Retinal pigment epithelial cell (primary cell): ENCODE results near the gene PLTP.
A peak's percentile ranks its signal among the peaks of the same experiment; 100 is the strongest.

Source experiments
- DNase-seq: peaks from one replicate; pipeline ENCODE4 v3.0.0-alpha.2; 2010; ENCODE audit warnings: low read depth
- H3K4me3 ChIP-seq: 2 replicates; pipeline ENCODE4 v1.5.1; 2011; ENCODE audit warnings: mild to moderate bottlenecking, low read length, control low read depth, moderate library complexity
- TF ChIP-seq, protein P1 (sequence below): conservative IDR thresholded peaks from 2 replicates; pipeline ENCODE4 v1.5.1; 2011; ENCODE audit warnings: low read depth, low read length, control low read depth, inconsistent platforms

Gene PLTP

DNA sequence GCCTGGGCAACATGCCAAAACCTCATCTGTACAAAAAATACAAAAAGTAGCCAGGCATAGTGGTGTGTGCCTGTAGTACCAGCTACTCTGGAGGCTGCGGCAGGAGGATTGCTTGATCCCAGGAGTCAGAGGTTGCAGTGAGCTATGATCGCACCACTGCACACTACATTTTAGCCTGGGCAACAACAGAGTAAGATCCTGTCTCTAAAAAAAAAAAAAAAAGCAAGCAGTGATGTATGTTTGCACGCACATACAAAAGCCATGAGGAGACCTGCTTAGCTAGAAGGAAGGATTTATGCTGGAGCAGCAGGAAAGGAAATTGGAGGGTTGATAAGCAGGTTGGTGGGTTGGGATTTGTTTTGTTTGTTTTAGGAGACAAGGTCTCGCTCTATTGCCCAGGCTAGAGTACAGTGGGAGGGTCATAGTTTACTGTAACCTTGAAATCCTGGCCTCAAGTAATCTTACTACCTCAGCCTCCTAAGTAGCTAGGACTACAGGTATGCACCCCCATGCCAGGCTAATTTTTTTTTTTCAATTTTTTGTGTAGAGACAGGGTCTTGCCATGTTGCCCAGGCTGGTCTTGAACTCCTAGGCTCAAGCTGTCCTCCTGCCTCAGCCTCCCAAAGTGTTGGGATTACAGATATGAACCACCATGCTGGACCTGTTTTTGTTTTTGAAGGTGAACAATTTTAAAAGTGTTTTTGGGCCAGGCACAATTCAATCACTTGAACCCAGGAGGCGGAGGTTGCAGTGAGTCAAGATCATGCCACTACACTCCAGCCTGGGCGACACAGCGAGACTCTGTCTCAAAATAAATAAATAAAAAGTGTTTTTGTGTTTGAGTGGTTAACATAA, 50.5 kb downstream of the PLTP start:
- H3K4me3 ChIP-seq: no peak overlapping the region
- DNase-seq: no peak
- TF ChIP-seq, protein P1, sequence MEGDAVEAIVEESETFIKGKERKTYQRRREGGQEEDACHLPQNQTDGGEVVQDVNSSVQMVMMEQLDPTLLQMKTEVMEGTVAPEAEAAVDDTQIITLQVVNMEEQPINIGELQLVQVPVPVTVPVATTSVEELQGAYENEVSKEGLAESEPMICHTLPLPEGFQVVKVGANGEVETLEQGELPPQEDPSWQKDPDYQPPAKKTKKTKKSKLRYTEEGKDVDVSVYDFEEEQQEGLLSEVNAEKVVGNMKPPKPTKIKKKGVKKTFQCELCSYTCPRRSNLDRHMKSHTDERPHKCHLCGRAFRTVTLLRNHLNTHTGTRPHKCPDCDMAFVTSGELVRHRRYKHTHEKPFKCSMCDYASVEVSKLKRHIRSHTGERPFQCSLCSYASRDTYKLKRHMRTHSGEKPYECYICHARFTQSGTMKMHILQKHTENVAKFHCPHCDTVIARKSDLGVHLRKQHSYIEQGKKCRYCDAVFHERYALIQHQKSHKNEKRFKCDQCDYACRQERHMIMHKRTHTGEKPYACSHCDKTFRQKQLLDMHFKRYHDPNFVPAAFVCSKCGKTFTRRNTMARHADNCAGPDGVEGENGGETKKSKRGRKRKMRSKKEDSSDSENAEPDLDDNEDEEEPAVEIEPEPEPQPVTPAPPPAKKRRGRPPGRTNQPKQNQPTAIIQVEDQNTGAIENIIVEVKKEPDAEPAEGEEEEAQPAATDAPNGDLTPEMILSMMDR: no peak

DNA sequence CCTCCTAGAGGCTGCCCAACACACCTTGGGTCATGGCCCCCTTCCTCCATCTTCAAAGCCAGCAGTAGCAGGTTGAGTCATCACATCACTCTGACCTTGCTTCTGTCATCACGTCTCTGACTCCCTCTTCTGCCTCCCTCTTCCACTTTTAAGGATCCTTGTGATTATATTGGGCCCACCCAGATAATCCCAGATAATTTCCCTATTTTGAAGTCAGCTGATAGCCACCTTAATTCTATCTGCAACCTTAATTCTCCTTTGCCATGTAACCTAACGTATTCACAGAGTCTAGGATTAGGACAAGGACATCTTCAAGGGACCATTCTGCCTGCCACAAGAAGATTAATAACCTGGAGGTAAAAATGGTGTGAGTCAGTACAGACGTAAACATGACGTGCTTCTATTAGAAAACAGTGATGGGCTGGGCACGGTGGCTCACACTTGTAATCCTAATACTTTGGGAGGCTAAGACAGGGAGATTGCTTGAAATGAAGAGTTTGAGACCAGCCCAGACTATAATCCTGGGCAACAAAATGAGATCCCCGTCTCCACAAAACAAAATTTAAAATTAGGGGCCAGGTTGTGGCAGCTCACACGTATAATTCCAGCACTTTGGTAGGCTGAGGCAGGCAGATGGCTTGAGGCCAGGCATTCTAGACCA, 51.3 kb downstream of the PLTP start:
- DNase-seq: no peak
- no peak overlapping the region for H3K4me3 ChIP-seq
- TF ChIP-seq, protein P1: no peak

DNA sequence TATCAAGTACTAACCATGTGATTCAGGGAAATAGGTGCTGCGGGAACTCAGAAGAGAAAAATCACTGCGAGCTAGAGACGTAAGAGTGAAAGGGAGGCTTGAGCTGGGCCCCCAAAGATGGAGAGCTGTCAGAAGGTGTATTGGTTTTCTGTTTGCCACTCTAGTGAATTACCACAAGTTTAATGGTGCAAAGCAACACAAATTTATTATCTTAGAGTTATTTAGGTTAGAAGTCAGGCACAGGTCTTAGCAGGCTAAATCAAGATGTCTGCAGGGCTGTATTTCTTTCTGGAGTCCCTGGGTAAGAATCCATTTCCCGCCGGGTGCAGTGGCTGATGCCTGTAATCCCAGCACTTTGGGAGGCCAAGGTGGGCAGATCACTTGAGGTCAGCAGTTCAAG, 52.0 kb downstream of the PLTP start:
- TF ChIP-seq, protein P1: no peak
- no peak for DNase-seq
- H3K4me3 ChIP-seq: no peak overlapping the region

DNA sequence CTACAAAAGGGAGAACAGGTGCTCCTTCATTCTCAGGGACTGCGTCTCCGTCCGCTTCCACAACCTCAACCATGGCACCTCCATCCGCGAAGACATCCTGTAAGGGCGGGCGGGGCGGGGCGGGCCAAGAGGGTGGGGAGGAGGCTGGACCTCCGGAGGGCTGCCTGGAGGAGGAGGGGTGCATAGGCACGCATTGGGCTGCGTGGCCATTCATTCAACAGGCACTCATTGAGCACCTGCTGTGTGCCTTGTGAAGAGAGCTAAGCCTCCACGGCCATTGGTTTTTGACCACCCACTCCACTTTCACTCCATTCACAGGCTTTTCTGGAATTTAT, 54.1 kb downstream of the PLTP start:
- DNase-seq: no peak
- TF ChIP-seq, protein P1: no peak
- peak overlapping the region; percentile 88 for H3K4me3 ChIP-seq

DNA sequence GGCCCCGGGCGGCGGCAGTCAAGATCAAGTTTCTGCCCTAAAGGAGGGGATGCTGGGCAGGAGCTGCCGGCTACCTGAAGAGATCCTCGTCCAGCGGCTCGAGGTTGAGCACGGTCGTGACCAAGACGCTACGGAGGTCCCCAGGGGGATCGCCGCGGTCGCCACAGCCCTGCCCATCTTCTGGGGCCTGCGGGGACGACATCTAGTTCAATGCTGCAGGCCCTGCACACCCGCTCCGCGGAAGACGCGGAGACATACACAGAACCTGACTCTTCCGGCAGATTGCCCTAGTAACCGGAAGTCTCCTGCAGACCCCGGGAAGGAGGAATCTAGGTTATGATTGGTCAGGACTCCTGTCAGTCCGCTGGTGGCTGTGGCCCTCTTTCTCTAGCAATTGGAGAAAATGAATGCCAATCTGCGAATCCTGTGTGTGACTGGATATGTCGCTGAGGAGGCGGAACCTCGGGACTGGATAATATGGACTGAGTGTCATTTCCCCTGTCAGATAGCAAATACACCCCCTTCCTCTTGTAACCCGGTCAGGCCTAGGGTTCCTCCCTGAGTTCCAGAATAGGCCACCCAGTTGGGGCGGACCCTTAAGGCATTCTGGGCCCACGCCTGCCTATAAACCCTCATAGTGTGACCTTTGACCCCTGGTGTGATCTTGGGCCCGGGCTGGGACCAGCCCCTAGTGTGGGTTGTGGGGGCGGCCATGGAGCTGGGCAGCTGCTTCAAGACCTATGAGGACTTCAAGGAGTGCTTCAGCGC, 54.7 kb downstream of the PLTP start, which contains the start of the genes ACOT8 and ZSWIM3:
TSS of gene ACOT8 (minus strand) at position 279 of the 768 bp plus-strand sequence. CDS start at position 202, 77 bp downstream.
TSS of gene ZSWIM3 (plus strand) at position 501 of the 768 bp plus-strand sequence. CDS start at position 713, 212 bp downstream.
- DNase-seq: peak; percentile 100
- TF ChIP-seq, protein P1: no peak
- peak within 1 kb of the TSS; percentile 88 for H3K4me3 ChIP-seq

DNA sequence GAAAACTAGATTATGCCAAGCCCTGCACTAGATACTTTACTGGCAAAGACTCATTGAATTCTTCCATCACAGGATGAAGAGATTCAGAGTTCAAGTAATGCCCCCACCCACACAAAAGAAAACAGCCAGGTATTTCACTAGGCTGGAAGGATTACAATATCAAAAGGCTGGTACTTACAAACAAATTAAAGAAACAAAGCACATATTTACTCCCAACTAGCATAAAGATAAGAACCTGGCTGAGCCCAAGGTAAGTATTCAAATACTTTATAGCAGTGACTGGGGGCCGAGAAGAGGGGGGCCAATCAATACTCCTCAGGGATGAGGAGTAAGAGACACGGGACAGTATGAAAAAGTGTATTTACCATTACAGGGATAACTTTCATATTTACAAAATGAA, 58.5 kb downstream of the PLTP start:
- H3K4me3 ChIP-seq: no peak overlapping the region
- DNase-seq: no peak
- TF ChIP-seq, protein P1: no peak
